HepG2 (cell line): ENCODE data around the gene B3GALT6. TPM values are rescaled to one million over a fixed set of nuclear protein-coding genes. Genes with fewer than 3 reads are reported as not detected.
A peak's percentile ranks its signal among the peaks of the same experiment; 100 is the strongest.

Experiments
- ATAC-seq: fragments of 200-7000 bp; cut with Tn5 transposase; 3 replicates; pipeline ENCODE4 v1.9.1; 2020; ENCODE audit warnings: mild to moderate bottlenecking, moderate library complexity
- BruUV-seq: library from RNA; stranded (reverse); fragments of 400-500 nt; replicated peaks from 2 replicates; lab custom pipeline; 2021; lab: Mats Ljungman, UMichigan
- CTCF ChIA-PET: fragments of 300-600 bp; formaldehyde crosslinking; extraction: SDS; loops from one replicate; lab custom pipeline; 2021; ENCODE audit warnings: low total read pairs, inconsistent platforms, low intra/inter-chr PET ratio; lab: Yijun Ruan, JAX
- POLR2A ChIA-PET: fragments of 350-600 bp; sonication (Branson Sonifier 250); formaldehyde crosslinking; loops from one replicate; lab custom pipeline; 2020; ENCODE audit warnings: antibody characterized with exemption, inconsistent platforms; lab: Yijun Ruan, JAX
- DNase-seq: peaks from one replicate; pipeline ENCODE4 v3.0.0-alpha.2; 2015; ENCODE audit warnings: low spot score
- FAIRE-seq: peaks from 3 replicates; lab custom pipeline; 2011; peaks lifted over from hg19 to GRCh38; lab: Jason Lieb, UNC
- H2AFZ ChIP-seq: one replicate; pipeline ENCODE4 v1.6.1; 2011; ENCODE audit warnings: low read length, inconsistent platforms
- H3K27ac ChIP-seq: fragments of 300-600 bp; 3 replicates; pipeline ENCODE4 v1.8.0; 2011; ENCODE audit warnings: mixed run types, mild to moderate bottlenecking, mixed read lengths, low read length, inconsistent platforms; ENCODE audit not compliant: insufficient read depth; ENCODE audit errors: extremely low read length
- H3K27me3 ChIP-seq, 2 experiments: fragments of 200-600 bp in 1 of 2; 2 replicates in 1 of 2; 3 replicates in 1 of 2; pipeline versions ENCODE4 v1.6.0 to v1.8.0; 2011; ENCODE audit warnings: low read length in 2 of 2, mild to moderate bottlenecking in 2 of 2, moderate library complexity in 2 of 2, inconsistent platforms in 1 of 2; ENCODE audit not compliant: insufficient read depth in 2 of 2, control insufficient read depth in 1 of 2
- H3K36me3 ChIP-seq, 2 experiments: fragments of 200-600 bp in 1 of 2; replicated peaks in 1 of 2; 2 replicates in 1 of 2; 3 replicates in 1 of 2; pipeline versions ENCODE4 v1.5.1 to v1.8.0; 2011; ENCODE audit warnings: low read length in 2 of 2, inconsistent platforms in 1 of 2; ENCODE audit not compliant: insufficient read depth in 2 of 2, control insufficient read depth in 1 of 2
- H3K4me1 ChIP-seq: 2 replicates; pipeline ENCODE4 v1.5.1; 2012; ENCODE audit warnings: low read length, inconsistent platforms; ENCODE audit not compliant: insufficient read depth
- H3K4me2 ChIP-seq: 2 replicates; pipeline ENCODE4 v1.6.0; 2011; ENCODE audit warnings: low read depth, low read length, inconsistent platforms
- H3K4me3 ChIP-seq, 3 experiments: fragments of 200-600 bp in 1 of 3; sonication (generic), shearing (Covaris generic) in 1 of 3; replicated peaks in 1 of 3; 2 replicates each; pipeline ENCODE4 v1.5.1; 2011 to 2016; ENCODE audit warnings: low read length in 3 of 3, inconsistent platforms in 2 of 3, low read depth in 2 of 3, mild to moderate bottlenecking in 2 of 3, control low read depth in 1 of 3, mixed read lengths in 1 of 3; ENCODE audit not compliant: insufficient read depth in 1 of 3
- H3K79me2 ChIP-seq: one replicate; pipeline ENCODE4 v1.6.1; 2011; ENCODE audit warnings: low read length, inconsistent platforms; ENCODE audit not compliant: insufficient read depth
- H3K9ac ChIP-seq: 2 replicates; pipeline ENCODE4 v1.6.0; 2011; ENCODE audit warnings: mild to moderate bottlenecking, low read depth, low read length, inconsistent platforms; ENCODE audit not compliant: insufficient read depth
- H3K9me3 ChIP-seq: 2 replicates; pipeline ENCODE4 v1.5.1; 2012; ENCODE audit warnings: mild to moderate bottlenecking, low read length
- H4K20me1 ChIP-seq: 2 replicates; pipeline ENCODE4 v1.6.0; 2011; ENCODE audit warnings: inconsistent platforms, mild to moderate bottlenecking, low read length, moderate library complexity; ENCODE audit not compliant: insufficient read depth
- AGO1 ChIP-seq: fragments of 200-400 bp; formaldehyde crosslinking; IDR thresholded peaks from 2 replicates; pipeline ENCODE4 v1.6.1; 2017; ENCODE audit warnings: mild to moderate bottlenecking, low read depth, low read length, moderate library complexity; ENCODE audit not compliant: poor library complexity, severe bottlenecking
- RBFOX2 ChIP-seq: fragments of 200-400 bp; formaldehyde crosslinking; IDR thresholded peaks from 2 replicates; pipeline ENCODE4 v1.6.1; 2017; ENCODE audit warnings: low read depth, mild to moderate bottlenecking, low read length
- RBM39 ChIP-seq: fragments of 200-400 bp; formaldehyde crosslinking; IDR thresholded peaks from one replicate; pipeline ENCODE4 v1.6.1; 2018; ENCODE audit warnings: antibody characterized with exemption, mild to moderate bottlenecking, low read depth, low read length; ENCODE audit not compliant: poor library complexity, severe bottlenecking
- ZNF687 ChIP-seq: sonication (generic); formaldehyde crosslinking; IDR thresholded peaks from 2 replicates; pipeline ENCODE4 v1.5.1; 2020; ENCODE audit warnings: mild to moderate bottlenecking, missing genetic modification reagents, moderate library complexity
- WGBS: methylation state at CpG from one replicate; pipeline ENCODE4 v1.1.6; 2017; ENCODE audit warnings: low lambda C conversion rate; 5-methylcytosine and 5-hydroxymethylcytosine counted together
- in situ Hi-C: cut with HindIII; loops from 2 replicates; pipeline ENCODE4 v1.10.0; 2017; ENCODE audit warnings: low pct_unique_long_range_greater_than_20kb; ENCODE audit not compliant: extremely low pct_ligation_motif_present
- intact Hi-C: fragments of 100-400 bp; cut with micrococcal nuclease; formaldehyde crosslinking; loops from one replicate; pipeline ENCODE4 v1.10.0; 2022; ENCODE audit not compliant: unreplicated experiment
- polyA plus RNA-seq, 8 experiments: library from polyadenylated mRNA; depleted of rRNA in 3 of 8; stranded (reverse) in 7 of 8; unstranded in 1 of 8; fragments of >200 nt; fragmentation: Illumina TruSeq in 4 of 8; extraction: Trizol in 4 of 8; gene quantifications; 2 replicates each; pipeline versions ENCODE4 v1.2.1 to v1.2.3, GENCODE V29; 2011 to 2016; ENCODE audit warnings: low read depth in 4 of 8, missing spikeins in 1 of 8, mixed read lengths in 1 of 8; ENCODE audit not compliant: insufficient read depth in 1 of 8
- total RNA-seq, 5 experiments: library from RNA; depleted of rRNA; stranded (reverse); fragments of >200 nt; fragmentation: Illumina TruSeq; extraction: Trizol; gene quantifications; 2 replicates each; pipeline ENCODE4 v1.2.3, GENCODE V29; 2016; ENCODE audit warnings: low read depth in 1 of 5

B3GALT6 gene
- total and polyA plus RNA-seq, 2 of the 13 experiments (the other 11 are each of a cell fraction or from before 2014, with no cell fraction given) = 3.9 to 14.2 TPM

GRCh38 chr1:1245817-1246576 lies 14.0 kb downstream of the B3GALT6 start:
- H4K20me1 ChIP-seq = no peaks in the 10 kb centered on the region

More at GRCh38 chr1:1245817-1246576, 14.0 kb downstream of the B3GALT6 start:
- Histone ChIP-seq H2AFZ (no peak overlapping the region), H3K79me2 (no peaks in the 10 kb centered on the region), H3K36me3 (no peaks in the 10 kb centered on the region), H3K27me3 (no peaks in the 10 kb centered on the region), H3K9me3 (no peaks in the 10 kb centered on the region), H3K9ac (no peak overlapping the region), H3K4me1 (peaks cover 15% of the 10 kb centered on the region), H3K27ac (no peak overlapping the region), H3K4me3 (no peak overlapping the region), H3K4me2 (no peak overlapping the region)
- no peak for ATAC-seq
- CTCF ChIA-PET = no interaction called here
- POLR2A ChIA-PET = no interaction called here
- intact Hi-C loops (no loop called here), in situ Hi-C loops (no loop called here)
- 90% methylated on average over 5 of the region's 45 CpGs for WGBS
- no TSS peak for BruUV-seq
- TF ChIP-seq ZNF687 (CRISPR knock-in tag) = 0 out of 2 replicates have a peak, but pooled peaks have one; percentile 7
- peak; percentile 20 for TF ChIP-seq AGO1
- TF ChIP-seq RBFOX2 = 0 out of 2 replicates have a peak, but pooled peaks have one; percentile 28
- TF ChIP-seq RBM39 = no peak
- FAIRE-seq = no peak
- no peak for DNase-seq
